Hepatocyte (in vitro differentiated cells): ENCODE measurements around the gene GID8. TPM values are rescaled to one million over a fixed set of nuclear protein-coding genes. Genes with fewer than 3 reads are reported as not detected.
A peak's percentile ranks its signal among the peaks of the same experiment; 100 is the strongest.
"Not testable (repeated sequence)": the region's sequence is repeated elsewhere in the genome, so short reads cannot be mapped to it uniquely, and the experiment has no call there.

Source experiments
- DNase-seq: peaks from one replicate; pipeline ENCODE4 v3.0.0-alpha.2; 2016; ENCODE audit warnings: low spot score
- H2AFZ ChIP-seq: fragments of 200-600 bp; sonication (generic); 2 replicates; pipeline ENCODE4 v1.6.0; 2016; ENCODE audit warnings: antibody characterized with exemption, mild to moderate bottlenecking
- H3K27ac ChIP-seq: fragments of 200-600 bp; sonication (generic); 2 replicates; pipeline ENCODE4 v1.5.1; 2016; ENCODE audit warnings: mild to moderate bottlenecking
- H3K27me3 ChIP-seq: fragments of 200-600 bp; sonication (generic); 2 replicates; pipeline ENCODE4 v1.6.1; 2016
- H3K36me3 ChIP-seq: fragments of 200-600 bp; sonication (generic); replicated peaks from 2 replicates; pipeline ENCODE4 v1.5.1; 2016; ENCODE audit warnings: low read depth; ENCODE audit not compliant: insufficient read depth
- H3K4me1 ChIP-seq: fragments of 200-600 bp; sonication (generic); 2 replicates; pipeline ENCODE4 v1.5.1; 2016; ENCODE audit warnings: mild to moderate bottlenecking, moderate library complexity; ENCODE audit not compliant: insufficient read depth
- H3K4me2 ChIP-seq: fragments of 200-600 bp; sonication (generic); 2 replicates; pipeline ENCODE4 v1.6.0; 2016
- H3K4me3 ChIP-seq: fragments of 200-600 bp; sonication (generic); 2 replicates; pipeline ENCODE4 v1.5.1; 2016; ENCODE audit warnings: mild to moderate bottlenecking
- H3K79me2 ChIP-seq: fragments of 200-600 bp; sonication (generic); 2 replicates; pipeline ENCODE4 v1.6.0; 2017; ENCODE audit warnings: mild to moderate bottlenecking
- H3K9me2 ChIP-seq: fragments of 200-600 bp; sonication (generic); replicated peaks from 2 replicates; pipeline ENCODE4 v1.6.0; 2017; ENCODE audit warnings: mild to moderate bottlenecking; ENCODE audit not compliant: insufficient read depth
- H3K9me3 ChIP-seq: fragments of 200-600 bp; sonication (generic); 2 replicates; pipeline ENCODE4 v1.5.1; 2016; ENCODE audit warnings: low read depth, mild to moderate bottlenecking
- H4K20me1 ChIP-seq: fragments of 200-600 bp; sonication (generic); 2 replicates; pipeline ENCODE4 v1.6.0; 2016; ENCODE audit warnings: mild to moderate bottlenecking; ENCODE audit not compliant: insufficient read depth, poor library complexity, severe bottlenecking
- CTCF ChIP-seq: fragments of 200-600 bp; sonication (generic); IDR thresholded peaks from 2 replicates; pipeline ENCODE4 v1.5.1; 2016; ENCODE audit warnings: antibody characterized with exemption, mild to moderate bottlenecking; ENCODE audit not compliant: poor library complexity
- EZH2 ChIP-seq: fragments of 200-600 bp; sonication (generic); IDR thresholded peaks from 2 replicates; pipeline ENCODE4 v1.6.1; 2016; ENCODE audit warnings: antibody characterized with exemption, mild to moderate bottlenecking, borderline replicate concordance
- EZH2phosphoT487 ChIP-seq: fragments of 200-600 bp; sonication (generic); IDR thresholded peaks from one replicate; pipeline ENCODE4 v1.6.1; 2018; ENCODE audit warnings: antibody characterized with exemption, mild to moderate bottlenecking, low read depth, moderate library complexity; ENCODE audit not compliant: unreplicated experiment, severe bottlenecking
- WGBS: methylation state at CpG from one replicate; pipeline ENCODE4 v1.1.6; 2016; ENCODE audit warnings: low lambda C conversion rate; ENCODE audit errors: missing lambda C conversion rate; 5-methylcytosine and 5-hydroxymethylcytosine counted together
- polyA plus RNA-seq: library from polyadenylated mRNA; unstranded; fragments of >200 nt; fragmentation: Nextera tagmentation; extraction: Ambion mirVana; gene quantifications from 2 replicates; pipeline ENCODE4 v1.2.1, GENCODE V29; 2016
- total RNA-seq: library from RNA; depleted of rRNA; stranded (reverse); fragments of >200 nt; gene quantifications from 2 replicates; pipeline ENCODE4 v1.2.3, GENCODE V29; 2014

GID8 gene
- total and polyA plus RNA-seq, 2 experiments from 2014 or later: 16.5 to 35.4 TPM

DNA sequence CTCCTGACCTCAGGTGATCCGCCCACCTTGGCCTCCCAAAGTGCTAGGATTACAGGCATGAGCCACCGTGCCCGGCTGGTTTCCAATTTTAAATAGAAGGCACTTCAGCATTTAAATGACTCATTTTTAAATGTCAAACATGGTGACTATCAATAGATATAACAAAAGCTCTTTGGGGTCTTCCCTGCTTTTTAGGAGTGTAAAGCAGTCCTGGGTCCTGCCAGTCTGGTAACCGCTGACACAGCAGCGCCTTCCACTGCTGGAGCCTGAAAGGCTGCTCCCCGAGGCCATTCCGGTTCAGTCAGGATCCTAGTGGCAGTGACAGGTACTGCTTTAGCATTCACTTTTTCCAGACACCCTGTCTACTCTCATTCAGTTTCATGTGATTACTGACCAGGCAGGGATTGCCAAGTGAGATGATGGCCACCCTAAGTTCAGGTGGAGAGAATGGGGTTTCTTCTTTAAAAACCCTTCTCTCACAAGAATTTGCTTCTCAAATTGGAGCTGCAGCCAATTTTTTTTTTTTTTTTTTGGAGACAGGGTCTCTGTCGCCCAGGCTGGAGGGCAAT lies 16.7 kb upstream of the GID8 start:
- peak; percentile 85 for DNase-seq
- Histone ChIP-seq H3K27me3 (no peaks in the 10 kb centered on the region), H3K36me3 (no peaks in the 10 kb centered on the region), H3K4me2 (peak overlapping the region; percentile 22), H3K9me3 (no peaks in the 10 kb centered on the region), H3K79me2 (peaks cover 99% of the 10 kb centered on the region), H3K4me1 (peaks cover 54% of the 10 kb centered on the region), H3K4me3 (no peak overlapping the region), H2AFZ (no peak overlapping the region), H4K20me1 (peaks cover 95% of the 10 kb centered on the region), H3K9me2 (no peaks in the 10 kb centered on the region), H3K27ac (peak overlapping the region; percentile 54)
- 57% methylated on average over 8 of the region's 8 CpGs for WGBS
- TF ChIP-seq EZH2phosphoT487: no peak
- no peak for TF ChIP-seq EZH2
- TF ChIP-seq CTCF: peak; percentile 41

DNA sequence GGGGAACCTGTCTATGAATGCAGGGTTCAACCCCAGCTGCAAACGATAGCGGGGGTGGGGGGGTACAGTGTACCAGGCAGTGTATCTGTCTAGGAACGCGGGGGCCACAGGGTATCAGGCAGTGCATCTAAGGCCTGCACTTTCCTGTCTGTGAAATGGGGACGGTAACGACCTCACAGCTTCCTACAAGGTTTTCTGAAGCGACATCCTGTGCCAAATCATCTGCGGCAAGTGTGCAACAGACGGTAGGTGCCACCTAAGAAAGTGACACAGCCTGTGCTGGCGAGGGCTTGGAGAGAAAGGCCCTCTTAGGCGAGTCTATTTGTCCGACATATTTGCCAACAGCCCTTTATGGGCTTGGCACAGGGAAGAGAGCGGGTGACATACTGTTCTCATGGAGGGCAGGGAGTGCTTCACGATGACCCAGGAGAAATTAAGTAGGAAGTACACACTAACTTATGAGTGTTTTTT lies 15.5 kb upstream of the GID8 start:
- no peaks in the 10 kb centered on the region for H3K27me3 ChIP-seq
- no peak for DNase-seq
- H3K4me1 ChIP-seq: peaks cover 58% of the 10 kb centered on the region
- TF ChIP-seq EZH2 (no peak), CTCF (no peak), EZH2phosphoT487 (no peak)
- H3K4me3 ChIP-seq: no peak overlapping the region
- WGBS: 86% methylated on average over 14 of the region's 14 CpGs
- H3K4me2 ChIP-seq: peak overlapping the region; percentile 90
- peaks cover 82% of the 10 kb centered on the region for H4K20me1 ChIP-seq
- peaks cover 96% of the 10 kb centered on the region for H3K79me2 ChIP-seq
- no peaks in the 10 kb centered on the region for H3K36me3 ChIP-seq
- peak overlapping the region; percentile 98 for H3K27ac ChIP-seq
- H3K9me3 ChIP-seq: no peaks in the 10 kb centered on the region
- no peaks in the 10 kb centered on the region for H3K9me2 ChIP-seq
- H2AFZ ChIP-seq: no peak overlapping the region

DNA sequence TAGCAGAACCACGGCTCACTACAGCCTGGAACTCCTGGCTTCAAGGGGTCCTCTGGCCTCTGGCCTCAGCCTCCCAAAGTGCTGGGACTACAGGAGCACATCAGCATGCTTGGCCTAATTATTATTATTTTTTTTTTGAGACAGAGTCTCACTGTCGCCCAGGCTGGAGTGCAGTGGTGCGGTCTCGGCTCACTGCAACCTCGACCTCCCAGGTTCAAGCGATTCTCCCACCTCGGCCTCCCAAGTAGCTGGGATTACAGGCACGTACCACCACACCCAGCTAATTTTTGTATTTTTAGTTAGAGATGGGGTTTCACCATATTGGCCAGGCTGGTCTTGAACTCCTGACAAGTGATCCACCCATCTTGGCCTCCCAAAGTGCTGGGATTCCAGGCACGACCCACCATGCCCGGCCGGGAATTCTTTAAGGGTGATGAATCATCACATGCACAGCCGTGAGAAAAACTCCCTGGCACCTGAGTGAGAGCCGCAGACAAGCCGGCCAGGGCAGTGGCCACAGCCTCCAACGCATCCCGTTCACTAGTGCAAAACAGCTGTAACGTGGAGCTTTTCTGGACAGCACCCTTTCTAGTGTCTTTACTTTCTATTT lies 14.8 kb upstream of the GID8 start:
- peak overlapping the region; percentile 98 for H3K27ac ChIP-seq
- H3K4me2 ChIP-seq: peak overlapping the region; percentile 90
- H3K27me3 ChIP-seq, H3K9me2 ChIP-seq, H2AFZ ChIP-seq, H3K9me3 ChIP-seq, H3K4me3 ChIP-seq, H3K36me3 ChIP-seq: not testable (repeated sequence)
- peaks cover 96% of the 10 kb centered on the region for H3K79me2 ChIP-seq
- peaks cover 75% of the 10 kb centered on the region for H4K20me1 ChIP-seq
- peak; percentile 74 for DNase-seq
- peaks cover 61% of the 10 kb centered on the region for H3K4me1 ChIP-seq
- WGBS: 66% methylated on average over 17 of the region's 17 CpGs

DNA sequence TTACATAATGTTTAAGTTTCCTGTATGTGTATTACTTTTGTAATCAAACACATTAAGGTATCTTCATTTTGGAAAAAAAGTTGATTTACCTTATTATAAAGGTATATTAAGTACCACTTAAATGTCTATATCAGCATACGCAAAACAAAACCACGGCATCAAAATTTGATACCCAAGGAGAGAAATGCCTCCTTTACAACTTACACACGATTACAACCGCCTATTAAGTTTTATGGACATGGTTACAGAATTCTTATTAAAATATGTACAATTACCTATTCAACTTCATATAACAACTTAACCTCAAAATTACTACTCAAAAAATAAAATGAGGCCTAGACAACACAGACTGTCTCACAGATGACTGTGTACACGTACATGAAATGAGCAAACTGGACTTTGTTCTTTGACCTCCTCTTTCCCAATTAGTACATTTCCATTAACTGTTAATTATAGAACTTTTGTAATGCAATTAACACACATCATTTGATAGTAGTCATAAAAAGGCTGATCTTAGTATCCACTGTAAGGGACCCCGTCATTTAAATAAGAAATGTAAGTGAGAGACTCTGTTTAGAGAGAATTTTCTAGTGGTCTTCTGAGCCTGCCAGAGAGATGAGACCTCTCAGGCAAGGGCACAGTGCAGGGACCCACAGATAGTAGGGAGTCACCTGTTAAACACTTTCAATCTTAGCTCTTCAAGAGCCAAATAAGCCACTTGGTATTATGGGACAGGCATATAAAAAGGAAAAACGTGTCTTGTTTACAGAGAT lies 14.1 kb upstream of the GID8 start:
- TF ChIP-seq EZH2 (no peak), CTCF (no peak), EZH2phosphoT487 (no peak)
- H3K4me1 ChIP-seq: peaks cover 64% of the 10 kb centered on the region
- 58% methylated on average over 7 of the region's 7 CpGs for WGBS

More for the DNA sequence above, 14.1 kb upstream of the GID8 start:
- Histone ChIP-seq H4K20me1 (peaks cover 68% of the 10 kb centered on the region), H3K79me2 (peaks cover 96% of the 10 kb centered on the region), H2AFZ (no peak overlapping the region), H3K4me3 (peak overlapping the region; percentile 66), H3K9me2 (no peaks in the 10 kb centered on the region), H3K36me3 (no peaks in the 10 kb centered on the region), H3K4me2 (peak overlapping the region; percentile 90), H3K27me3 (no peaks in the 10 kb centered on the region), H3K27ac (peak overlapping the region; percentile 98), H3K9me3 (no peaks in the 10 kb centered on the region)
- DNase-seq: no peak
